K562 (cell line): ENCODE results near the gene CDS2. TPM values are rescaled to one million over a fixed set of nuclear protein-coding genes. Genes with fewer than 3 reads are reported as not detected.

Source experiments
- BRD4 ChIP-seq: fragments of 200-600 bp; sonication (generic); IDR thresholded peaks from 2 replicates; pipeline ENCODE4 v1.6.1; 2017; ENCODE audit warnings: inconsistent platforms
- FUS ChIP-seq: fragments of 200-400 bp; formaldehyde crosslinking; optimal IDR thresholded peaks from 2 replicates; pipeline ENCODE3; 2017; ENCODE audit warnings: low read depth, low read length
- STAT5A ChIP-seq: IDR thresholded peaks from 2 replicates; pipeline ENCODE4 v1.6.1; 2012; ENCODE audit warnings: low read length, inconsistent platforms, borderline replicate concordance
- ZNF316 ChIP-seq: fragments of 450-650 bp; IDR thresholded peaks from 2 replicates; pipeline ENCODE4 v1.6.1; 2016
- ZNF324 ChIP-seq: fragments of 250-450 bp; sonication (Bioruptor Pico); IDR thresholded peaks from 2 replicates; pipeline ENCODE4 v1.4.0; 2020; ENCODE audit warnings: mild to moderate bottlenecking
- polyA plus RNA-seq, 8 experiments: library from polyadenylated mRNA; depleted of rRNA in 4 of 8; stranded (reverse) in 5 of 8; unstranded in 3 of 8; fragments of >200 nt; fragmentation: Nextera tagmentation in 2 of 8; fragmentation: Illumina TruSeq in 1 of 8; extraction: Ambion mirVana in 2 of 8; extraction: Trizol in 1 of 8; gene quantifications; 2 replicates each; pipeline versions ENCODE4 v1.2.1 to v1.2.3, GENCODE V29; 2011 to 2014; ENCODE audit warnings: inconsistent platforms in 1 of 8, missing spikeins in 1 of 8
- total RNA-seq, 7 experiments: library from RNA; depleted of rRNA in 6 of 7; stranded (reverse); fragments of >200 nt in 6 of 7; fragmentation: Illumina TruSeq in 2 of 7; extraction: Trizol in 2 of 7; gene quantifications; 2 replicates each; pipeline versions ENCODE4 v1.2.1 to v1.2.3, GENCODE V29; 2011 to 2021; ENCODE audit warnings: low replicate concordance in 1 of 7
- TF ChIP-seq, protein P1 (sequence below): fragments of 450-650 bp; IDR thresholded peaks from 2 replicates; pipeline ENCODE4 v1.6.1; 2014; ENCODE audit warnings: low read depth, mild to moderate bottlenecking, moderate library complexity, borderline replicate concordance
- TF ChIP-seq, protein P2 (sequence below): fragments of 450-650 bp; IDR thresholded peaks from 2 replicates; pipeline ENCODE4 v1.6.1; 2016; ENCODE audit warnings: mild to moderate bottlenecking, moderate library complexity
- TF ChIP-seq, protein P3 (sequence below): IDR thresholded peaks from 2 replicates; pipeline ENCODE4 v1.6.1; 2011; ENCODE audit not compliant: insufficient read length; ENCODE audit errors: extremely low read depth
- TF ChIP-seq, protein P4 (sequence below), 2 experiments: fragments of 450-650 bp; IDR thresholded peaks; 2 replicates each; pipeline ENCODE4 v1.6.1; 2018; ENCODE audit warnings: mild to moderate bottlenecking in 2 of 2, low read depth in 1 of 2; ENCODE audit not compliant: partially characterized antibody in 2 of 2

The CDS2 gene
- total and polyA plus RNA-seq, 9 of the 15 experiments (the other 6 are each of a cell fraction or from before 2014, with no cell fraction given) = 6.4 to 46.4 (median 12.2) TPM

DNA sequence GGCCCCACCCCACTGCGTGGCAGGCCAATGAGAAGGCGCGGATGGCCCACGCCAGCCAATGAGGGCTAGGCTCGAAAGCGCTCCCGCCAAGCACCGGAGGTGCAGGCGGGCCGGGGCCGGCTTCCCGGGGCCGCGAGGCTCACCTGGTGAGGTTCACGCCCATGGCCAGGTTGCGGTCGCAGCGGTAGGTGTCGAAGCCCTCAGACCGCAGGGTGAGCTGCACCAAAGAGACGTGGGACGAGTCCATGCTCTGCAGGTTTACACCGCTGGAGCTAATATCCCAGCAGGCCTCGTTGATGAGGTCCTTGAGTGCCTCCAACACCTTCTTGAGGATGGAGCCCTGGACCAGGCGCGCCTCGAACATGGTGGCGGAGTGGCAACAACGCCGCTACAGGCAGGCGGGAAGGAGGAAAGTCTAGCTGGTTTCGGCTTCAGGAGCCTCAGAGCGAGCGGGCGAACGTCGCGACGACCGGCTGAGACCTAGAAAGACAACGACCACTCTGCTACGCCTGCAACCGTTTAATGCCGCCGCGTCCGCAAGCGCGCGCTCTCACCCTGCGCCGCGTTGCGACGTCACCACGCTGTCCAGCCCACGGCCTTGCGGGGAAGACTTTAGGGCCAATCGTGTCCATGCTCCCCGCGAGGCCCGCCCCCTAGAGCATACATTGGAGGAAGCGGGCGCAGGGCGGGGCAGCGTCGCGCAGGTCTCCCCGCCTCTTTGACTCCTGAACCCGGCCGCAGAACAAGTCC lies 7.2 kb upstream of the CDS2 start, which contains the start of gene PCNA (continued):
- TF ChIP-seq BRD4 = no peak; the same call in 1 of the 2 replicates
- 0 out of 2 replicates have a peak, but pooled peaks have one; percentile 29 for TF ChIP-seq ZNF324 (CRISPR knock-in tag)
- TF ChIP-seq, protein P1, sequence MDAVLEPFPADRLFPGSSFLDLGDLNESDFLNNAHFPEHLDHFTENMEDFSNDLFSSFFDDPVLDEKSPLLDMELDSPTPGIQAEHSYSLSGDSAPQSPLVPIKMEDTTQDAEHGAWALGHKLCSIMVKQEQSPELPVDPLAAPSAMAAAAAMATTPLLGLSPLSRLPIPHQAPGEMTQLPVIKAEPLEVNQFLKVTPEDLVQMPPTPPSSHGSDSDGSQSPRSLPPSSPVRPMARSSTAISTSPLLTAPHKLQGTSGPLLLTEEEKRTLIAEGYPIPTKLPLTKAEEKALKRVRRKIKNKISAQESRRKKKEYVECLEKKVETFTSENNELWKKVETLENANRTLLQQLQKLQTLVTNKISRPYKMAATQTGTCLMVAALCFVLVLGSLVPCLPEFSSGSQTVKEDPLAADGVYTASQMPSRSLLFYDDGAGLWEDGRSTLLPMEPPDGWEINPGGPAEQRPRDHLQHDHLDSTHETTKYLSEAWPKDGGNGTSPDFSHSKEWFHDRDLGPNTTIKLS = peak; percentile 78
- TF ChIP-seq STAT5A = no peak
- TF ChIP-seq, protein P2, sequence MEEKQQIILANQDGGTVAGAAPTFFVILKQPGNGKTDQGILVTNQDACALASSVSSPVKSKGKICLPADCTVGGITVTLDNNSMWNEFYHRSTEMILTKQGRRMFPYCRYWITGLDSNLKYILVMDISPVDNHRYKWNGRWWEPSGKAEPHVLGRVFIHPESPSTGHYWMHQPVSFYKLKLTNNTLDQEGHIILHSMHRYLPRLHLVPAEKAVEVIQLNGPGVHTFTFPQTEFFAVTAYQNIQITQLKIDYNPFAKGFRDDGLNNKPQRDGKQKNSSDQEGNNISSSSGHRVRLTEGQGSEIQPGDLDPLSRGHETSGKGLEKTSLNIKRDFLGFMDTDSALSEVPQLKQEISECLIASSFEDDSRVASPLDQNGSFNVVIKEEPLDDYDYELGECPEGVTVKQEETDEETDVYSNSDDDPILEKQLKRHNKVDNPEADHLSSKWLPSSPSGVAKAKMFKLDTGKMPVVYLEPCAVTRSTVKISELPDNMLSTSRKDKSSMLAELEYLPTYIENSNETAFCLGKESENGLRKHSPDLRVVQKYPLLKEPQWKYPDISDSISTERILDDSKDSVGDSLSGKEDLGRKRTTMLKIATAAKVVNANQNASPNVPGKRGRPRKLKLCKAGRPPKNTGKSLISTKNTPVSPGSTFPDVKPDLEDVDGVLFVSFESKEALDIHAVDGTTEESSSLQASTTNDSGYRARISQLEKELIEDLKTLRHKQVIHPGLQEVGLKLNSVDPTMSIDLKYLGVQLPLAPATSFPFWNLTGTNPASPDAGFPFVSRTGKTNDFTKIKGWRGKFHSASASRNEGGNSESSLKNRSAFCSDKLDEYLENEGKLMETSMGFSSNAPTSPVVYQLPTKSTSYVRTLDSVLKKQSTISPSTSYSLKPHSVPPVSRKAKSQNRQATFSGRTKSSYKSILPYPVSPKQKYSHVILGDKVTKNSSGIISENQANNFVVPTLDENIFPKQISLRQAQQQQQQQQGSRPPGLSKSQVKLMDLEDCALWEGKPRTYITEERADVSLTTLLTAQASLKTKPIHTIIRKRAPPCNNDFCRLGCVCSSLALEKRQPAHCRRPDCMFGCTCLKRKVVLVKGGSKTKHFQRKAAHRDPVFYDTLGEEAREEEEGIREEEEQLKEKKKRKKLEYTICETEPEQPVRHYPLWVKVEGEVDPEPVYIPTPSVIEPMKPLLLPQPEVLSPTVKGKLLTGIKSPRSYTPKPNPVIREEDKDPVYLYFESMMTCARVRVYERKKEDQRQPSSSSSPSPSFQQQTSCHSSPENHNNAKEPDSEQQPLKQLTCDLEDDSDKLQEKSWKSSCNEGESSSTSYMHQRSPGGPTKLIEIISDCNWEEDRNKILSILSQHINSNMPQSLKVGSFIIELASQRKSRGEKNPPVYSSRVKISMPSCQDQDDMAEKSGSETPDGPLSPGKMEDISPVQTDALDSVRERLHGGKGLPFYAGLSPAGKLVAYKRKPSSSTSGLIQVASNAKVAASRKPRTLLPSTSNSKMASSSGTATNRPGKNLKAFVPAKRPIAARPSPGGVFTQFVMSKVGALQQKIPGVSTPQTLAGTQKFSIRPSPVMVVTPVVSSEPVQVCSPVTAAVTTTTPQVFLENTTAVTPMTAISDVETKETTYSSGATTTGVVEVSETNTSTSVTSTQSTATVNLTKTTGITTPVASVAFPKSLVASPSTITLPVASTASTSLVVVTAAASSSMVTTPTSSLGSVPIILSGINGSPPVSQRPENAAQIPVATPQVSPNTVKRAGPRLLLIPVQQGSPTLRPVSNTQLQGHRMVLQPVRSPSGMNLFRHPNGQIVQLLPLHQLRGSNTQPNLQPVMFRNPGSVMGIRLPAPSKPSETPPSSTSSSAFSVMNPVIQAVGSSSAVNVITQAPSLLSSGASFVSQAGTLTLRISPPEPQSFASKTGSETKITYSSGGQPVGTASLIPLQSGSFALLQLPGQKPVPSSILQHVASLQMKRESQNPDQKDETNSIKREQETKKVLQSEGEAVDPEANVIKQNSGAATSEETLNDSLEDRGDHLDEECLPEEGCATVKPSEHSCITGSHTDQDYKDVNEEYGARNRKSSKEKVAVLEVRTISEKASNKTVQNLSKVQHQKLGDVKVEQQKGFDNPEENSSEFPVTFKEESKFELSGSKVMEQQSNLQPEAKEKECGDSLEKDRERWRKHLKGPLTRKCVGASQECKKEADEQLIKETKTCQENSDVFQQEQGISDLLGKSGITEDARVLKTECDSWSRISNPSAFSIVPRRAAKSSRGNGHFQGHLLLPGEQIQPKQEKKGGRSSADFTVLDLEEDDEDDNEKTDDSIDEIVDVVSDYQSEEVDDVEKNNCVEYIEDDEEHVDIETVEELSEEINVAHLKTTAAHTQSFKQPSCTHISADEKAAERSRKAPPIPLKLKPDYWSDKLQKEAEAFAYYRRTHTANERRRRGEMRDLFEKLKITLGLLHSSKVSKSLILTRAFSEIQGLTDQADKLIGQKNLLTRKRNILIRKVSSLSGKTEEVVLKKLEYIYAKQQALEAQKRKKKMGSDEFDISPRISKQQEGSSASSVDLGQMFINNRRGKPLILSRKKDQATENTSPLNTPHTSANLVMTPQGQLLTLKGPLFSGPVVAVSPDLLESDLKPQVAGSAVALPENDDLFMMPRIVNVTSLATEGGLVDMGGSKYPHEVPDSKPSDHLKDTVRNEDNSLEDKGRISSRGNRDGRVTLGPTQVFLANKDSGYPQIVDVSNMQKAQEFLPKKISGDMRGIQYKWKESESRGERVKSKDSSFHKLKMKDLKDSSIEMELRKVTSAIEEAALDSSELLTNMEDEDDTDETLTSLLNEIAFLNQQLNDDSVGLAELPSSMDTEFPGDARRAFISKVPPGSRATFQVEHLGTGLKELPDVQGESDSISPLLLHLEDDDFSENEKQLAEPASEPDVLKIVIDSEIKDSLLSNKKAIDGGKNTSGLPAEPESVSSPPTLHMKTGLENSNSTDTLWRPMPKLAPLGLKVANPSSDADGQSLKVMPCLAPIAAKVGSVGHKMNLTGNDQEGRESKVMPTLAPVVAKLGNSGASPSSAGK = peak; percentile 99
- TF ChIP-seq ZNF316 = no peak
- TF ChIP-seq, protein P3, sequence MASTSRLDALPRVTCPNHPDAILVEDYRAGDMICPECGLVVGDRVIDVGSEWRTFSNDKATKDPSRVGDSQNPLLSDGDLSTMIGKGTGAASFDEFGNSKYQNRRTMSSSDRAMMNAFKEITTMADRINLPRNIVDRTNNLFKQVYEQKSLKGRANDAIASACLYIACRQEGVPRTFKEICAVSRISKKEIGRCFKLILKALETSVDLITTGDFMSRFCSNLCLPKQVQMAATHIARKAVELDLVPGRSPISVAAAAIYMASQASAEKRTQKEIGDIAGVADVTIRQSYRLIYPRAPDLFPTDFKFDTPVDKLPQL = no peak
- no peak for TF ChIP-seq FUS
- TF ChIP-seq, protein P4, sequence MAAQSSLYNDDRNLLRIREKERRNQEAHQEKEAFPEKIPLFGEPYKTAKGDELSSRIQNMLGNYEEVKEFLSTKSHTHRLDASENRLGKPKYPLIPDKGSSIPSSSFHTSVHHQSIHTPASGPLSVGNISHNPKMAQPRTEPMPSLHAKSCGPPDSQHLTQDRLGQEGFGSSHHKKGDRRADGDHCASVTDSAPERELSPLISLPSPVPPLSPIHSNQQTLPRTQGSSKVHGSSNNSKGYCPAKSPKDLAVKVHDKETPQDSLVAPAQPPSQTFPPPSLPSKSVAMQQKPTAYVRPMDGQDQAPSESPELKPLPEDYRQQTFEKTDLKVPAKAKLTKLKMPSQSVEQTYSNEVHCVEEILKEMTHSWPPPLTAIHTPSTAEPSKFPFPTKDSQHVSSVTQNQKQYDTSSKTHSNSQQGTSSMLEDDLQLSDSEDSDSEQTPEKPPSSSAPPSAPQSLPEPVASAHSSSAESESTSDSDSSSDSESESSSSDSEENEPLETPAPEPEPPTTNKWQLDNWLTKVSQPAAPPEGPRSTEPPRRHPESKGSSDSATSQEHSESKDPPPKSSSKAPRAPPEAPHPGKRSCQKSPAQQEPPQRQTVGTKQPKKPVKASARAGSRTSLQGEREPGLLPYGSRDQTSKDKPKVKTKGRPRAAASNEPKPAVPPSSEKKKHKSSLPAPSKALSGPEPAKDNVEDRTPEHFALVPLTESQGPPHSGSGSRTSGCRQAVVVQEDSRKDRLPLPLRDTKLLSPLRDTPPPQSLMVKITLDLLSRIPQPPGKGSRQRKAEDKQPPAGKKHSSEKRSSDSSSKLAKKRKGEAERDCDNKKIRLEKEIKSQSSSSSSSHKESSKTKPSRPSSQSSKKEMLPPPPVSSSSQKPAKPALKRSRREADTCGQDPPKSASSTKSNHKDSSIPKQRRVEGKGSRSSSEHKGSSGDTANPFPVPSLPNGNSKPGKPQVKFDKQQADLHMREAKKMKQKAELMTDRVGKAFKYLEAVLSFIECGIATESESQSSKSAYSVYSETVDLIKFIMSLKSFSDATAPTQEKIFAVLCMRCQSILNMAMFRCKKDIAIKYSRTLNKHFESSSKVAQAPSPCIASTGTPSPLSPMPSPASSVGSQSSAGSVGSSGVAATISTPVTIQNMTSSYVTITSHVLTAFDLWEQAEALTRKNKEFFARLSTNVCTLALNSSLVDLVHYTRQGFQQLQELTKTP (IDR thresholded peaks at IDR 0.05; ENCODE audit: low read depth in 1 of 2, partially characterized antibody in 2 of 2) = no peak
